ENCODE data around the gene THYN1. TPM values are rescaled to one million over a fixed set of nuclear protein-coding genes. Genes with fewer than 3 reads are reported as not detected.

The THYN1 gene
- total RNA-seq, 4 donors from 2014 or later, result 16.1 to 39.3 (median 33.2) TPM

DNA sequence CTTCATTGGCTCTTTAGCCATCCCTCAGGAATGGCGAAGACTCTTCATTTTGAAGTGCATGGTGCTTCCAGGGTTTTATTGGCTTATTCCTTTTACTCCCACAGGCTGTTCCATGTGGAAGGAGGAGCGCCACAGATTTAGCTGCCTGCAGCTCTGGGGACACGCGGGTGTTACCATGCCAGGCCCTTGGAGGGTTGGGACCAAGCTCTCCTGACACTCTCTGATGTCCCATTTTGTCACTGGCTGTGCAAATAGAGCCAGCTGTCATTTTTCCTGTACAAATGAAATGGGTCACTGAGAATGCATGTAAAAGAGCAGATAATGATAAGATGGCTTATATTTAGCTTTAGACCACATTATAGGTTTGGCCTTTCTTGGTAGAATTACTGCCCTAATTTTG is 9.2 kb downstream of the THYN1 start:
- TF ChIP-seq EP300 (IDR thresholded peaks at IDR 0.05; ENCODE audit: low read depth) (no peak), POLR2AphosphoS5 (IDR thresholded peaks at IDR 0.05) (no peak), POLR2A (IDR thresholded peaks at IDR 0.05) (no peak)
- TF ChIP-seq, protein P1, sequence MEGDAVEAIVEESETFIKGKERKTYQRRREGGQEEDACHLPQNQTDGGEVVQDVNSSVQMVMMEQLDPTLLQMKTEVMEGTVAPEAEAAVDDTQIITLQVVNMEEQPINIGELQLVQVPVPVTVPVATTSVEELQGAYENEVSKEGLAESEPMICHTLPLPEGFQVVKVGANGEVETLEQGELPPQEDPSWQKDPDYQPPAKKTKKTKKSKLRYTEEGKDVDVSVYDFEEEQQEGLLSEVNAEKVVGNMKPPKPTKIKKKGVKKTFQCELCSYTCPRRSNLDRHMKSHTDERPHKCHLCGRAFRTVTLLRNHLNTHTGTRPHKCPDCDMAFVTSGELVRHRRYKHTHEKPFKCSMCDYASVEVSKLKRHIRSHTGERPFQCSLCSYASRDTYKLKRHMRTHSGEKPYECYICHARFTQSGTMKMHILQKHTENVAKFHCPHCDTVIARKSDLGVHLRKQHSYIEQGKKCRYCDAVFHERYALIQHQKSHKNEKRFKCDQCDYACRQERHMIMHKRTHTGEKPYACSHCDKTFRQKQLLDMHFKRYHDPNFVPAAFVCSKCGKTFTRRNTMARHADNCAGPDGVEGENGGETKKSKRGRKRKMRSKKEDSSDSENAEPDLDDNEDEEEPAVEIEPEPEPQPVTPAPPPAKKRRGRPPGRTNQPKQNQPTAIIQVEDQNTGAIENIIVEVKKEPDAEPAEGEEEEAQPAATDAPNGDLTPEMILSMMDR (IDR thresholded peaks at IDR 0.05), result no peak
- Histone ChIP-seq H3K4me3 (no peak overlapping the region), H3K27me3 (no peaks in the 10 kb centered on the region), H3K27ac (no peak overlapping the region), H3K4me1 (no peaks in the 10 kb centered on the region), H3K9me3 (no peaks in the 10 kb centered on the region), H3K36me3 (peaks cover 0 to 47% (median 17%) of the 10 kb centered on the region in 4 donors)
- intact Hi-C loops (cut with DNase I; ENCODE audit: low total_unique reads) (no loop called here), in situ Hi-C loops (cut with MboI; ENCODE audit: low pct_ligation_motif_present in 1 of 4, low pct_unique_long_range_greater_than_20kb in 1 of 4, low sequenced_read_pairs in 3 of 4) (no loop called here)
- 94 to 98% methylated on average over 3 to 4 of the region's 4 CpGs for WGBS, 2 donors (ENCODE audit: low coverage in 1 of 2)
- DNase-seq, result no peak

DNA sequence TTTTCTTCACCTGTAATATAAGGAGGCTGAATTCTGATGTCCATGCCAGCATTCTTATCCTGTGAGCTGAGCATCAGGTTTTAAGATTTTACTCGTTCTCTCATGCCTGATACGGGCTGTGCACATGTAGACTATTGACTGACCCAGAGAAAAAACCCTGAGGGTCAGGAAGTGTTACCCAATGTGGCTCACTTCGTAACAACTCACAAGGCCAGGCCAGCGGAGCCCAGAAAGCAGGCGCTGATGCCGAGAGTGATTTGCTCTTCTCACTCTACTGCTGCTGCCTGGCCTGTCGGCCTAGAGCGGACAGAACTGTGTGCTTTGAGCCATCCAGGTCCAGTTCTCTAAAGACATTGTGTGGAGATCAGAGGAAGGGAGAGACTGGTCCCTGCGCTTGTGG is 10.8 kb downstream of the THYN1 start:
- DNase-seq, result no peak
- H3K36me3 ChIP-seq, result peaks cover 0 to 44% (median 14%) of the 10 kb centered on the region in 4 donors
- TF ChIP-seq POLR2AphosphoS5 (IDR thresholded peaks at IDR 0.05) (no peak), POLR2A (IDR thresholded peaks at IDR 0.05) (no peak), EP300 (IDR thresholded peaks at IDR 0.05; ENCODE audit: low read depth) (no peak)
- TF ChIP-seq, protein P1 (IDR thresholded peaks at IDR 0.05), result no peak
- H3K27ac ChIP-seq, result no peak overlapping the region
- H3K4me3 ChIP-seq, result no peak overlapping the region
- no peaks in the 10 kb centered on the region for H3K9me3 ChIP-seq
- 91 to 95% methylated on average over 4 to 9 of the region's 9 CpGs for WGBS, 2 donors (ENCODE audit: low coverage in 1 of 2)
- H3K4me1 ChIP-seq, result no peaks in the 10 kb centered on the region
- intact Hi-C loops (cut with DNase I; ENCODE audit: low total_unique reads) (no loop called here), in situ Hi-C loops (cut with MboI; ENCODE audit: low pct_ligation_motif_present in 1 of 4, low pct_unique_long_range_greater_than_20kb in 1 of 4, low sequenced_read_pairs in 3 of 4) (no loop called here)
- no peaks in the 10 kb centered on the region for H3K27me3 ChIP-seq

DNA sequence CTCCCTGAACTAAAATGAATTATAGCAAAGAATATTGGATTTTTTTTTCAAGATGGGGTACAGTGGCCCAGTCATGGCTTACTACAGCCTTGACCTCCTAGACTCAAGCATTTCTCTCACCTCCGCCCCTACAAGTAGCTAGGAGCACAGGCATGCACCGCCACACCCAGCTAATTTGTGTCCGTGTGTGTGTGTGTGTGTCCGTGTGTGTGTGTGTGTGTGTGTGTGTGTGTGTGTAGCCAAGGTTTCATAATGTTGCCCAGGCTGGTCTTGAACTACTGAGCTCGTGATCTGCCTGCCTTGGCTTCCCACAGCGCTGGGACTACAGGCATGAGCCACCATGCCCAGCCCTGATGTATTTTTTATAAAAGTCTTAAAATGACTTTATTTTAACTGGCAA is 12.6 kb downstream of the THYN1 start:
- no peak for DNase-seq
- no peaks in the 10 kb centered on the region for H3K27me3 ChIP-seq
- H3K9me3 ChIP-seq, result no peaks in the 10 kb centered on the region
- WGBS, 2 donors (ENCODE audit: low coverage in 1 of 2), result 61 to 70% methylated on average over 2 to 6 of the region's 6 CpGs
- TF ChIP-seq POLR2A (IDR thresholded peaks at IDR 0.05) (no peak), EP300 (IDR thresholded peaks at IDR 0.05; ENCODE audit: low read depth) (no peak), POLR2AphosphoS5 (IDR thresholded peaks at IDR 0.05) (no peak)
- TF ChIP-seq, protein P1 (IDR thresholded peaks at IDR 0.05), result no peak
- in situ Hi-C loops (cut with MboI; ENCODE audit: low pct_ligation_motif_present in 1 of 4, low pct_unique_long_range_greater_than_20kb in 1 of 4, low sequenced_read_pairs in 3 of 4) (no loop called here), intact Hi-C loops (cut with DNase I; ENCODE audit: low total_unique reads) (no loop called here)
- no peaks in the 10 kb centered on the region for H3K4me1 ChIP-seq
- H3K27ac ChIP-seq, result no peak overlapping the region
- no peak overlapping the region for H3K4me3 ChIP-seq
- peaks cover 0 to 44% (median 17%) of the 10 kb centered on the region in 4 donors for H3K36me3 ChIP-seq

DNA sequence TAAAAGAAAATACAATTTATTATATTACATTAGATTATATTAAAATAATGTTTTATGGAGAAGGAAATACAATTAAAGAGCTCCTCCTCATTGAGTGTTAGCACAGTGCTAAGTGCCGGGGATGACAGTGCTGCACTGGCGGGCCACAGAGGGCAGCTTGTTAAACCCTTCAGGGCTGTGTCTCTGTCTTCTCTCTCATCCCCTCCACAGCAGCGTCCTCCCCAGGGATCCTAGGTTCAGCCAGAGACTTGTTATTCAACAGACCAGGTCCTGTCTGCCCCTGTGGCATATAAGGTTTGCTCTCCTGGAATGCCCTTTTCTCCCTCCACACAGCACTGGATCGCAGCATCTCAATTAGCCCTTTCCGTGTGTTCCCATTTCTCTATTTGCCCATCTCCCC is 14.2 kb downstream of the THYN1 start:
- Histone ChIP-seq H3K27me3 (no peaks in the 10 kb centered on the region), H3K9me3 (no peaks in the 10 kb centered on the region), H3K27ac (no peak overlapping the region), H3K36me3 (peaks cover 0 to 35% (median 17%) of the 10 kb centered on the region in 4 donors), H3K4me1 (no peaks in the 10 kb centered on the region), H3K4me3 (no peak overlapping the region)
- TF ChIP-seq EP300 (IDR thresholded peaks at IDR 0.05; ENCODE audit: low read depth) (no peak), POLR2A (IDR thresholded peaks at IDR 0.05) (no peak), POLR2AphosphoS5 (IDR thresholded peaks at IDR 0.05) (no peak)
- TF ChIP-seq, protein P1 (IDR thresholded peaks at IDR 0.05), result no peak
- 90 to 96% methylated on average over 4 to 5 of the region's 5 CpGs for WGBS, 2 donors (ENCODE audit: low coverage in 1 of 2)
- in situ Hi-C loops (cut with MboI; ENCODE audit: low pct_ligation_motif_present in 1 of 4, low pct_unique_long_range_greater_than_20kb in 1 of 4, low sequenced_read_pairs in 3 of 4) (no loop called here), intact Hi-C loops (cut with DNase I; ENCODE audit: low total_unique reads) (no loop called here)
- DNase-seq, result no peak

Measured in transverse colon (tissue), 4 donors.